ENCODE results near the gene VWDE. TPM values are rescaled to one million over a fixed set of nuclear protein-coding genes. Genes with fewer than 3 reads are reported as not detected.

VWDE gene
- total RNA-seq, 2 donors from 2014 or later, result 0.31 TPM; not detected in 1

Other genes with a start within 250 kb of the VWDE start
- 10 to 100 TPM; 14.9 to 20.6 TPM for gene TMEM106B, start 192.6 kb downstream of the VWDE start, total RNA-seq
- gene SCIN, start 166.9 kb upstream of the VWDE start, total RNA-seq, result not detected

Measured in natural killer cell treated with Interleukin-12 subunit alpha and Interleukin-12 subunit beta and Interleukin-15 and Interleukin-18, amount 100 ng/mL, for 72 hours (primary cell).